GM12864 (cell line): Measurements from ENCODE around the gene EGR2.

Source experiments
- DNase-seq: peaks from one replicate; pipeline ENCODE4 v3.0.0-alpha.2; 2011; ENCODE audit warnings: low read depth
- H3K4me3 ChIP-seq: 2 replicates; pipeline ENCODE4 v1.5.1; 2011; ENCODE audit warnings: mild to moderate bottlenecking, low read depth, low read length, control low read depth
- CTCF ChIP-seq: IDR thresholded peaks from 2 replicates; pipeline ENCODE4 v1.5.1; 2011; ENCODE audit warnings: low read depth, mild to moderate bottlenecking, moderate library complexity, low read length, control low read depth, inconsistent platforms; ENCODE audit errors: missing control alignments

The EGR2 gene

GRCh38 chr10:62764011-62764410 is 52.2 kb downstream of the EGR2 start:
- no peak for DNase-seq
- TF ChIP-seq CTCF = no peak
- H3K4me3 ChIP-seq = no peak overlapping the region

- TF ChIP-seq CTCF = no peak
- DNase-seq = no peak
- H3K4me3 ChIP-seq = no peak overlapping the region
Observed at GRCh38 chr10:62763155-62763554, 53.0 kb downstream of the EGR2 start.
